ENCODE results near the gene ANO1. TPM values are rescaled to one million over a fixed set of nuclear protein-coding genes. Genes with fewer than 3 reads are reported as not detected.
"Not testable (repeated sequence)": the region's sequence is repeated elsewhere in the genome, so short reads cannot be mapped to it uniquely, and the experiment has no call there.

The ANO1 gene
- polyA plus RNA-seq, 1 donor, result 18.2 TPM

DNA sequence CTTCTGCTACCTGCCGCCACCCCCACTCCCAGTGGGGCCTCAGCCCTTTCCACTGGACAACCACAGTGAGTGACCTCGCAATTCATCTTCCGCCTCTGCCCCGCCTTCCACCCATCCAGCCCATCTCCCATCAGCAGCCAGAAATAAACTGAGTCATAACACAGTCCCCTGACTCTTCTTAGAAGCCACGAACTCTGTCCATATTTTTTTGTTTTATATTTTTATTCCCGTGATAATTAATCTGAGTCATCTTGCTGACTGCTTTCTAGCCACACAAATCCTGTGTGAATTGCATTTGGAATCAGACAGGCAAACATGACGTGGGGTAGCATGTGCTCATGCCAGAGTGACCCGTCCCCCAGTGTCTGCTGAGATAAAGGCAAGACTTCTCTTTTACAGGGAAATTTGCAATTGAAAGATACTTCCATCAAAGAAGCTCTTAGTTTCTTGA is 132.0 kb downstream of the ANO1 start:
- no peak for DNase-seq

- DNase-seq, result no peak
Measured at GRCh38 chr11:70210530-70210929, 132.4 kb downstream of the ANO1 start.

GRCh38 chr11:70212227-70212811 is 134.2 kb downstream of the ANO1 start:
- DNase-seq, result no peak

GRCh38 chr11:70217388-70217787 is 139.3 kb downstream of the ANO1 start:
- not testable (repeated sequence) for DNase-seq

- DNase-seq, result not testable (repeated sequence)
Measured at GRCh38 chr11:70218076-70218475, 140.0 kb downstream of the ANO1 start.

GRCh38 chr11:70220136-70220535 is 142.0 kb downstream of the ANO1 start:
- DNase-seq, result no peak

GRCh38 chr11:70220920-70221319 is 142.8 kb downstream of the ANO1 start:
- no peak for DNase-seq

- no peak for DNase-seq
Measured at GRCh38 chr11:70225681-70226177, 147.6 kb downstream of the ANO1 start.

- no peak for DNase-seq
Measured at GRCh38 chr11:70226183-70226582, 148.1 kb downstream of the ANO1 start.

DNA sequence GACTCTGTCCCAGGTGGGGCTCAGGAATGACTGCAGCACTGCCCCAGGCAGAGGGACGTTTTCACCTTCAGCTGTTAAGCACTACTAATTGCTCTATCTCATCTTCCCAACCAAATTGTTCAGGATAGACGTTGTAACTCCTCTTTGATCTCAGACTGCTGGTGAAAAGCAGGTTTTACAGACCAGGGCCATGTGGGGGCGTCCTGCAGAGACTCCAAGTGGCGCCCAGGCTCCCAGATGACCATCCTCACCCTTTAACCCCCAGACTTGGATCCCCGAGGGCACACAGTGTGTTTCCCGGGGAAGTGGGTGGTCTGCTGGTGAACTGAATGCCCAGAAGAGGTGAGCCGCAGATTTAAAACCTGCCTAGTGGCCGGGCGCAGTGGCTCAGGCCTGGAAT is 148.8 kb downstream of the ANO1 start:
- DNase-seq, result no peak

- DNase-seq, result no peak
Measured at GRCh38 chr11:70229737-70230136, 151.6 kb downstream of the ANO1 start.

DNA sequence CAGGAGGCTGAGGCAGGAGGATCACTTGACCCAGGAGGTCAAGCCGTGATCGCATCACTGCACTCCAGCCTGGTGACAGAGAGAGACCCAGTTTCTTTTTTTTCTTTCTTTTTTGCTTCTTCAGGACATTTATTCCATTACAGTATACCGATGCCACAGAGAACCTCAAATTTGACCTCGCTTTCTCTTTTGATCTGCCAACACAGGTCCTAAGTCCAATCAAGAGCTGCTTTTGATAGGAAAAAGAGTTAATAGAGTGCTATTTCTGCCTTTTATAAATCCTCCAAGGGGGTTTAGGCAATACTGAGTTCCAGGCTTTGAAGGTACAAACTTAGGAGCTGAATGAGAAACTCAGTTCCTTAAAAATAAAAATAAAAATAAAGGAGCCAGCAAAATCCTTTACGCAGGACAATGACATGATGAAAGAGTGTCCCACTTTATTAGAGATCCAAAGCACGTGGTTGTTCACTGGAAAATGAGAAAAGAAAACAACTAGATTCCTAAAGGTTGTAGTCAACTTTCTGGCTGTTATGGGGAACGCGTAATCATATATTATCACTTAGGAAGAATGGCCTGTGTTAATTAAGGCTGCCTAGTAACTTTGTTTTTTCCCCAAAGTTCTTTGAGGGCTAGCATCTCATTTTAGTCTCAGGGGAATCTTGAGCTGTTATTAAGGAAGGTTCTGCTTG is 152.2 kb downstream of the ANO1 start:
- DNase-seq, result no peak

DNA sequence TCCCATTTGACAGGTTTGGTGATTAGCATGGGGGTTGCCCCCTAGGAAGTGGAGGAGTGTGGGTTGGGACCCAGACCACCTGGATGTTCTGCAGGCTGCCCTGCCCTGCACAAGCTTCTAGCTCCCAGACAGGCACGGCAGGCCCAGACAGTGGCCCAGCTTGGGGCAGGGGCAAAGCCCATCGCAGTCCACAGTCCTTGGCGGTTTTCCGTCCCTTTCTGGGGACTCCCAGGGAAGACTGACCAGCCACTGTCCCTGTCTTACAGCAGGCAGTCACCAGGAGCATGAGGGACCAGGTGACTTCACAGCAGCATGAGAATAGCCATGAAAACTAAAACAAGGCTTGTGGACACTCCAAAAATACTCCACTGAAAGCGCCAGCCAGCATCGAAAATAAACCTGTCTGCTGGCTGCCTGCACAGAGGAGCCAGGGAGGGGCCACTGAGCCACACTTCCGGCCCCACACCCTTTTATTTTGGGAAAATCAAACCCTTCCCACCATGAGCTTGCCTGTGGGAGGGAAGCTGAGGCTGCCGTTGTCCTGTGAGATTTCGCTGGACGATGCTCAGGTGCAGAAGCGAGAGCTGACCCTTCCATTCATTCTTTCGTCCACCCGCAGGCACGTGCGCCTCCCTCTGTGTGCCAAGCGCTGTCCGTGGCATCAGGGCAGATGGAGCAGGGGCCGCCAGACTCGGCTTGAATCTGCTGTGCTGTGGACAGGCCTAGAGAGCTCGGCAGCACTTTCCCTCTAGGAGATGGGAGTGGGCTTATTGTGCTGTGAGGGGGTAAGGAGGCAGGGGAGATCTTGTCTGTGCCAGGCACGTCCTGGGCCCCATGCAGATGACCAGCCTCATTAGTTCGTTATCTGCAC is 153.0 kb downstream of the ANO1 start:
- no peak for DNase-seq

- no peak for DNase-seq
Measured at GRCh38 chr11:70233034-70233433, 154.9 kb downstream of the ANO1 start.

DNA sequence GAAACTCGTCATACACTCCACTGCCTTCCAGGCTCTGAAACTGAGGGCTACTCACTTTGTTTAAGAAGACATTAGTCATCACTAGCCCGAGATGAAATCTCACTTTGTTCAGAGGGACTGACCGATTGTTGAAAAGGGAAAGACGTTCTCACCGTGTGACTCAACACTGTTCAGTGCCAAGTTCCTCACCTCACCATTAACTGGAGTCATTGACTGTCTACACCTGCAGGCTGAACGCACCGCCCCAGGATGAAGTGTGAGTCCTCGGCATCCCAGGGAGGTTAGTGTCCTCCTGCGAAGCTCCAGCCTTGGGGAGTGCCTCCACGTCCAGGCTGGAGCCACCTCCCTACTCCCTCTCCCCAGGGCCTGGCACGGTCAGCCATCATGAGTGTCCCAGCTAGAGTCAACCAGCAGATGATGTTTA is 155.4 kb downstream of the ANO1 start:
- DNase-seq, result no peak

- no peak for DNase-seq
Measured at GRCh38 chr11:70233962-70234361, 155.8 kb downstream of the ANO1 start.

Other genes starting within 250 kb of the ANO1 start
- 13.8 TPM for gene FADD, start 125.0 kb downstream of the ANO1 start, polyA plus RNA-seq (ENCODE audit: insufficient read length)
- gene PPFIA1, start 192.4 kb downstream of the ANO1 start, polyA plus RNA-seq (ENCODE audit: insufficient read length), result 60.8 TPM